Uterus (tissue), 2 donors: ENCODE measurements around the gene MFNG.

ENCODE experiments used
- POLR2A ChIP-seq, 2 donors: fragments of 450-650 bp; IDR thresholded peaks; one replicate each; pipeline ENCODE4 v1.6.1; 2016; ENCODE audit warnings: antibody characterized with exemption in 2 of 2, mild to moderate bottlenecking in 1 of 2, moderate library complexity in 1 of 2
- TF ChIP-seq, protein P1 (sequence below), 4 experiments: fragments of 200-600 bp in 2 of 4; fragments of 450-650 bp in 2 of 4; sonication (generic) in 2 of 4; IDR thresholded peaks; one replicate each; pipeline ENCODE4 v1.5.1; 2016 to 2019; ENCODE audit warnings: antibody characterized with exemption in 4 of 4, mild to moderate bottlenecking in 2 of 4, moderate library complexity in 1 of 4

GRCh38 chr22:37515901-37516300 lies 29.7 kb upstream of the MFNG start:
- TF ChIP-seq, protein P1, sequence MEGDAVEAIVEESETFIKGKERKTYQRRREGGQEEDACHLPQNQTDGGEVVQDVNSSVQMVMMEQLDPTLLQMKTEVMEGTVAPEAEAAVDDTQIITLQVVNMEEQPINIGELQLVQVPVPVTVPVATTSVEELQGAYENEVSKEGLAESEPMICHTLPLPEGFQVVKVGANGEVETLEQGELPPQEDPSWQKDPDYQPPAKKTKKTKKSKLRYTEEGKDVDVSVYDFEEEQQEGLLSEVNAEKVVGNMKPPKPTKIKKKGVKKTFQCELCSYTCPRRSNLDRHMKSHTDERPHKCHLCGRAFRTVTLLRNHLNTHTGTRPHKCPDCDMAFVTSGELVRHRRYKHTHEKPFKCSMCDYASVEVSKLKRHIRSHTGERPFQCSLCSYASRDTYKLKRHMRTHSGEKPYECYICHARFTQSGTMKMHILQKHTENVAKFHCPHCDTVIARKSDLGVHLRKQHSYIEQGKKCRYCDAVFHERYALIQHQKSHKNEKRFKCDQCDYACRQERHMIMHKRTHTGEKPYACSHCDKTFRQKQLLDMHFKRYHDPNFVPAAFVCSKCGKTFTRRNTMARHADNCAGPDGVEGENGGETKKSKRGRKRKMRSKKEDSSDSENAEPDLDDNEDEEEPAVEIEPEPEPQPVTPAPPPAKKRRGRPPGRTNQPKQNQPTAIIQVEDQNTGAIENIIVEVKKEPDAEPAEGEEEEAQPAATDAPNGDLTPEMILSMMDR (IDR thresholded peaks at IDR 0.05) = no peak
- TF ChIP-seq POLR2A (IDR thresholded peaks at IDR 0.05) = no peak
